Bronchial epithelial cell (primary cell): ENCODE data around the gene KRT36. TPM values are rescaled to one million over a fixed set of nuclear protein-coding genes. Genes with fewer than 3 reads are reported as not detected.
A peak's percentile ranks its signal among the peaks of the same experiment; 100 is the strongest.

Experiments
- DNase-seq: peaks from one replicate; pipeline ENCODE4 v3.0.0-alpha.2; 2010; ENCODE audit warnings: low read depth
- FAIRE-seq: peaks from 2 replicates; lab custom pipeline; 2011; peaks lifted over from hg19 to GRCh38; lab: Jason Lieb, UNC
- H3K27me3 ChIP-seq: 2 replicates; pipeline ENCODE4 v1.5.1; 2011; ENCODE audit warnings: low read length; ENCODE audit not compliant: control insufficient read depth, insufficient read depth
- H3K36me3 ChIP-seq: 2 replicates; pipeline ENCODE4 v1.5.1; 2011; ENCODE audit warnings: low read length; ENCODE audit not compliant: control insufficient read depth, insufficient read depth
- H3K4me3 ChIP-seq: 2 replicates; pipeline ENCODE4 v1.5.1; 2011; ENCODE audit warnings: mild to moderate bottlenecking, low read depth, low read length, control low read depth
- total RNA-seq: library from RNA; depleted of rRNA; stranded (reverse); fragments of >200 nt; gene quantifications from 2 replicates; pipeline ENCODE4 v1.2.1, GENCODE V29; 2014
- TF ChIP-seq, protein P1 (sequence below): IDR thresholded peaks from 2 replicates; pipeline ENCODE4 v1.5.1; 2011; ENCODE audit warnings: mild to moderate bottlenecking, moderate library complexity, low read length, control low read depth, inconsistent platforms; ENCODE audit not compliant: insufficient read depth, severe bottlenecking

KRT36 gene
- total RNA-seq, 1 donor from 2014 or later = under 0.01 TPM

DNA sequence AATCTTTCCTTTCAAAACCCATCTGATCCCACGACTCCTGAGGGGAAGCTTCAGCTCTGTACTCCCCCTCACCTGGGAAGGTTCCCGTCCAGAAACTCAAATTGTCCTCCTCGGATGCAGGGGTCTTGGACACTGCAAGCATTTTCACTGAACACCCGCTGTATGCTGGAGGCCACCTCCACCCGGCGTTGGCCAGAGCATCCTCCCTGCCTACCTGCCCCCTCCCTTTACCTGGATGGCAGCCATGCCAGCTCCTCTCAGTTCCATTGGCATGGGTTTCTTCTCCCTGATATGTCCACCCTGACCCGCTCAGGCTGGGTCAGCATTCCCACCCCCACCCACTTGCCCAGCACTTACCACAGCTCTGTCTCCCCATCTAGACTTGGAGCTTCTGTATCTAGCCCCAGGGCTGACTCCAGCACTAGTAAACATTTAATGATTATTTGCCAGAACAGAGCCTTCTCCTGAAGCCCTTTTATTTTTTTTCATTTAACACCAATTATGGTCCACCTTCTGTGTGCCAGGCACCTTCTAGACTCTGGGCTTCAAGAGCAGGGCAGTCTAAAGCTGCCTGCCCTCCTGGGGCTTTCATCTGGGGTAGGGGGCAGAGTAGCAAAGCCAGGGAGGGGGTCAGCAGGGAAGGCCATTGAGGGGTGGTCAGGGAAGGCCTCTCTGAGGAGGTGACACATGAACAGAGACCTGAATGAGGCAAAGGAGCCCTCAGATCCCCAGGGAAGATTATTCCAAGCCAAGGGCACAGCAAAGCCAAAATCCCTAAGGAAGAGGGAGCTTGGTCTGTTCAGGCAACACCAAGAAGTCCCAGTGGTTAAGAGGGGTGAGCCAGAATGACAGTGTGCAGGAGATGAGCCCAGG is 47.3 kb upstream of the KRT36 start:
- H3K4me3 ChIP-seq = no peak overlapping the region
- no peak for FAIRE-seq
- H3K36me3 ChIP-seq = no peaks in the 10 kb centered on the region
- H3K27me3 ChIP-seq = no peaks in the 10 kb centered on the region
- TF ChIP-seq, protein P1, sequence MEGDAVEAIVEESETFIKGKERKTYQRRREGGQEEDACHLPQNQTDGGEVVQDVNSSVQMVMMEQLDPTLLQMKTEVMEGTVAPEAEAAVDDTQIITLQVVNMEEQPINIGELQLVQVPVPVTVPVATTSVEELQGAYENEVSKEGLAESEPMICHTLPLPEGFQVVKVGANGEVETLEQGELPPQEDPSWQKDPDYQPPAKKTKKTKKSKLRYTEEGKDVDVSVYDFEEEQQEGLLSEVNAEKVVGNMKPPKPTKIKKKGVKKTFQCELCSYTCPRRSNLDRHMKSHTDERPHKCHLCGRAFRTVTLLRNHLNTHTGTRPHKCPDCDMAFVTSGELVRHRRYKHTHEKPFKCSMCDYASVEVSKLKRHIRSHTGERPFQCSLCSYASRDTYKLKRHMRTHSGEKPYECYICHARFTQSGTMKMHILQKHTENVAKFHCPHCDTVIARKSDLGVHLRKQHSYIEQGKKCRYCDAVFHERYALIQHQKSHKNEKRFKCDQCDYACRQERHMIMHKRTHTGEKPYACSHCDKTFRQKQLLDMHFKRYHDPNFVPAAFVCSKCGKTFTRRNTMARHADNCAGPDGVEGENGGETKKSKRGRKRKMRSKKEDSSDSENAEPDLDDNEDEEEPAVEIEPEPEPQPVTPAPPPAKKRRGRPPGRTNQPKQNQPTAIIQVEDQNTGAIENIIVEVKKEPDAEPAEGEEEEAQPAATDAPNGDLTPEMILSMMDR = no peak
- DNase-seq = no peak

GRCh38 chr17:41535764-41536481 is 46.2 kb upstream of the KRT36 start:
- no peaks in the 10 kb centered on the region for H3K27me3 ChIP-seq
- no peak for FAIRE-seq
- no peak overlapping the region for H3K4me3 ChIP-seq
- H3K36me3 ChIP-seq = no peaks in the 10 kb centered on the region
- DNase-seq = peak; percentile 37
- TF ChIP-seq, protein P1 = no peak

DNA sequence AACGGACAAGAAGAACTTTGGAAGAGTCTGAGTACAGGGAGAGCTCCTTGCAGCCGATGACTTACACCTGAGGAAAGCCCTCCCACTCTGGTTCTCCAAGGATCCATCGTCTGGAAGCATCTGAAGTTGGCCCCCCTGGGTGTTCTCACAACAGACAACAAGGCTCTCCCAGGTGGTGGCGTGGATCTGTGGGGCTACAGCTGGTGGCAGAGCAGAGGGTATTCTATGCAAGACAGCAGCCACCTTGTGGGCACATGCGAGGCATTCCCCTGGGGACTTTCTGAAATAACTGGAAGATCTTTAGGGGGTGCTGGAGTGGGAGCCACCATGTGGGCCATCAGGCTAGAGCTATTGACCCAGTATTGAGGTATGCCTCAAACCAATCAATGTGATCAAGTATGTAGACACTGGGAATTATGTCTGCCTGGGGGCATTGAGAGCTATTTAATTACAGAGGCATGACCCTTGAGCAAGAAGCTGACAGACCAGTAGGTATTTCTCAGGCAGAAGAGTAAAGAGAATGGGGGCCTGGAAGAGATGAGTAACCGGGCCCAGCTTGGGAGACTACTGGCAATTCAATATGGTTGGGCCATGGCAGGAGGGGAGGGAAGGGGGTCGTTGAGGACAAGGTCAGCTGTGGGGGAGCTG is 45.3 kb upstream of the KRT36 start:
- Histone ChIP-seq H3K36me3 (no peaks in the 10 kb centered on the region), H3K4me3 (no peak overlapping the region), H3K27me3 (no peaks in the 10 kb centered on the region)
- FAIRE-seq (no peak), DNase-seq (no peak)
- TF ChIP-seq, protein P1 = no peak

GRCh38 chr17:41533613-41534012 is 43.9 kb upstream of the KRT36 start:
- Histone ChIP-seq H3K27me3 (no peaks in the 10 kb centered on the region), H3K36me3 (no peaks in the 10 kb centered on the region), H3K4me3 (no peak overlapping the region)
- TF ChIP-seq, protein P1 = no peak
- no peak for DNase-seq
- FAIRE-seq = no peak

- Histone ChIP-seq H3K27me3 (no peaks in the 10 kb centered on the region), H3K36me3 (no peaks in the 10 kb centered on the region), H3K4me3 (no peak overlapping the region)
- DNase-seq = peak; percentile 43
- TF ChIP-seq, protein P1 = no peak
- no peak for FAIRE-seq
These were observed 43.3 kb upstream of the KRT36 start for GRCh38 chr17:41532947-41533570.
